ENCODE measurements around the gene BABAM2. TPM values are rescaled to one million over a fixed set of nuclear protein-coding genes. Genes with fewer than 3 reads are reported as not detected.
A peak's percentile ranks its signal among the peaks of the same experiment; 100 is the strongest.

Gene BABAM2
- total and polyA plus RNA-seq, 7 donors = 22.9 to 52.3 (median 25.2) TPM

DNA sequence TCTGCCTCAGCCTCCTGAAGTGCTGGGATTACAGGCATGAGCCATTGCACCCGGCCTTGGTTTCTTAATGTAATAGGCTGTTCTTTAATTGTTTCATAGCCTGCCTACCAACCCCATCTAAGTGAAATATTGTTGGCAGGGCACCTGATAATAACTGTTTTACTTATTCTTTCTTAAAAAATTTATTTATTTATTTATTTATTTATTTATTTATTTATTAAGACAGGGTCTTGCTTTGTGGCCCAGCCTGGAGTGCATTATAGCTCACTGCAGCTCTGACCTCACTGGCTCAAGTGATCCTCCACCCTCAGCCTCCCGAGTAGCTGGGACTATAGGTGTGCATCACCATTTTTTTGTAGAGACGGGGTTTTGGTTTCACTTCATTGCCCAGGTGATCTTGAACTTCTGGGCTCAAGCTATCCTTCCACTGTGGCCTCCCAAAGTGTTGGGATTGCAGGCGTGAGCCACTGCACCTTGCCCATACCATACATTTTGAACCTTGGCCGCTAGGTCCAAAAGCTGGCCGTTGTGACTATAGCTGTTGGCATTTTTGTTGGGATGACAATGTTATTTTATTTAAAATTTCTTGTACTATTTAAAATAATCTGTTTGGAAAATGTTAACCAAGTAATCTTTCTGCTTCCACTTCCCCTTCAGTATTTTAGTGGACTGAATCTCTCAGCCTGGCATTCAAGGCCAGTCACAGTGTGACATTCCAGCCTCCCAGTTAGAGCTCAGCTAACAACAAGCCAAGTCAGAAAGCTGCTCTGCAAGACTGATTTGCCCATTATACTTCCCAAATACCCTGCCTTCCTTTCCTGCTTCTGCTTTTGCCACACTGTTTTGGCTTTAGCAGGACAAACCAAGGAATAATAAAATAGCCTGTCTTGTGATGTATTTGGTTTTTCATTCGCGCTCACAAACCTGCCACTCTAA, 52.4 kb downstream of the BABAM2 start:
- H3K27ac ChIP-seq = no peak overlapping the region
- no peaks in the 10 kb centered on the region for H3K27me3 ChIP-seq
- intact Hi-C loops (cut with DNase I) = no loop called here
- H3K4me1 ChIP-seq = peaks cover 0 to 7% (median 2%) of the 10 kb centered on the region in 4 donors
- DNase-seq = no peak
- WGBS, 2 donors = 95 to 96% methylated on average over 8 of the region's 8 CpGs
- no peaks in the 10 kb centered on the region for H3K36me3 ChIP-seq
- no peak overlapping the region for H3K4me3 ChIP-seq
- no peaks in the 10 kb centered on the region for H3K9me3 ChIP-seq
- TF ChIP-seq POLR2A (IDR thresholded peaks at IDR 0.05) = no peak

DNA sequence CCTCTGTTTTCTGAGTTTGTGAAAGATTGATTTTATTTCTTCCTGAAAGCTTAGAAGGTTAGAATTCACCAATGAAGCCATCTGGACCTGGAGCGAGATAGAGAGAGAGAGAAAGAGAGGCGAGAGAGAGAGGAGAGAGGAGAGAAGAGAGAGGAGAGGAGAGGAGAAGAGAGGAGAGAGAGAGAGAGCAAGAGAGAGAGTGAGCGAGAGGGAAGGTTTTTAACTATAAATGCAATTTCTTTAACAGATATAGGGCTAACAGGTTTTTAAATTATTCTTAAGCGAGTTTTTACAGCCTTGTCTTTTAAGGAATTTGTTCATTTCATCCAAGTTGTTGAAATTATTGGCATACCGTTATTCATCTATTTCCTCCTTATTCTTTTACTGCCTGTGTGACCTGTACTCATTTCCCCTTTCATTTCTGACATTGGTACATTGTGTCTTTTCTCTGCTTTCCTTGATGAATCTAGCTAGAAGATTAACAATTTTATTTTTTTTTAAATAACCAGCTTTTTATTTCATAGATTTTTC, 56.1 kb downstream of the BABAM2 start:
- no peak overlapping the region for H3K4me3 ChIP-seq
- WGBS, 2 donors = 57 to 64% methylated on average over 5 of the region's 5 CpGs
- no peak overlapping the region for H3K27ac ChIP-seq
- no peak for DNase-seq
- no peaks in the 10 kb centered on the region for H3K27me3 ChIP-seq
- intact Hi-C loops (cut with DNase I) = no loop called here
- H3K36me3 ChIP-seq = no peaks in the 10 kb centered on the region
- TF ChIP-seq POLR2A (IDR thresholded peaks at IDR 0.05) (no peak), POLR2AphosphoS5 (IDR thresholded peaks at IDR 0.05) (no peak), EP300 (IDR thresholded peaks at IDR 0.05) (no peak), CTCF (IDR thresholded peaks at IDR 0.05) (no peak)
- no peaks in the 10 kb centered on the region for H3K9me3 ChIP-seq
- peaks cover 0 to 7% (median 0%) of the 10 kb centered on the region in 4 donors for H3K4me1 ChIP-seq

- no peak overlapping the region for H3K4me3 ChIP-seq
- H3K9me3 ChIP-seq = no peaks in the 10 kb centered on the region
- H3K27me3 ChIP-seq = no peaks in the 10 kb centered on the region
- WGBS, 2 donors = 95 to 99% methylated on average over 1 of the region's 1 CpG
- intact Hi-C loops (cut with DNase I) = no loop called here
- no peaks in the 10 kb centered on the region for H3K36me3 ChIP-seq
- no peak overlapping the region for H3K27ac ChIP-seq
- DNase-seq = no peak
- TF ChIP-seq EP300 (IDR thresholded peaks at IDR 0.05) (no peak), CTCF (IDR thresholded peaks at IDR 0.05) (no peak), POLR2AphosphoS5 (IDR thresholded peaks at IDR 0.05) (no peak), POLR2A (IDR thresholded peaks at IDR 0.05) (no peak)
- H3K4me1 ChIP-seq = peaks cover 0 to 31% (median 26%) of the 10 kb centered on the region in 4 donors
Observed at GRCh38 chr2:27952070-27952469, 61.5 kb downstream of the BABAM2 start.

GRCh38 chr2:27953077-27953476, 62.5 kb downstream of the BABAM2 start:
- H3K36me3 ChIP-seq = no peaks in the 10 kb centered on the region
- H3K9me3 ChIP-seq = no peaks in the 10 kb centered on the region
- no peak for DNase-seq
- intact Hi-C loops (cut with DNase I) = no loop called here
- no peak overlapping the region for H3K4me3 ChIP-seq
- WGBS, 2 donors = 96% methylated on average over 4 of the region's 4 CpGs
- TF ChIP-seq EP300 (IDR thresholded peaks at IDR 0.05) = no peak
- no peak for TF ChIP-seq CTCF (IDR thresholded peaks at IDR 0.05)
- no peak for TF ChIP-seq POLR2AphosphoS5 (IDR thresholded peaks at IDR 0.05)
- no peak for TF ChIP-seq POLR2A (IDR thresholded peaks at IDR 0.05)
- H3K4me1 ChIP-seq = peaks cover 0 to 37% (median 26%) of the 10 kb centered on the region in 4 donors
- H3K27me3 ChIP-seq = no peaks in the 10 kb centered on the region
- no peak overlapping the region for H3K27ac ChIP-seq

DNA sequence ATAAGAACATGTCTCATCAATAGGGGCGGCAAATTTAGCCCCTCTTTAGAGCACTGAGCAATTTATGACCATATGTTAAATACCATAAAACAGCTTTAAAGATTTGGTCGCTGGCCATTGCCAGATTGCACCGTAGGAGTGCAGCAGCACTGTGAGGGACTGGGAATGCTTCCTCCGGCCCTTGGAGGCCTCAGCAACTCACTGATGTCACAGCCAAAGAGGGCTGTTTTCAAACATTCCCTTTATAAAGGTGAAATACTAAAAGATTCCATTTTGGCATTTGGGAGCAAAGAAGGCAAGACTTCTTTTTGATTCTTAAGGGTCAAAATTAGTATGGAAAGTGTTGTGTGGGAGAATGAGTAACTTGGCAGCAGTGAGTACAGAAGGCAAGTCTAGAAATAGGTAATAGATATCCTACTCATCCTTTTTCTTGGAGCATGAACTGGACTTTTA, 63.7 kb downstream of the BABAM2 start:
- H3K27ac ChIP-seq = peak overlapping the region; percentile 47 to 73 (median 66)
- no peaks in the 10 kb centered on the region for H3K36me3 ChIP-seq
- no peak for DNase-seq
- 12 to 51% methylated on average over 4 of the region's 4 CpGs for whole genome bisulfite sequencing, 2 donors
- no peaks in the 10 kb centered on the region for H3K27me3 ChIP-seq
- TF ChIP-seq CTCF (IDR thresholded peaks at IDR 0.05) (no peak), POLR2A (IDR thresholded peaks at IDR 0.05) (no peak), POLR2AphosphoS5 (IDR thresholded peaks at IDR 0.05) (no peak), EP300 (IDR thresholded peaks at IDR 0.05) (no peak)
- peaks cover 0 to 43% (median 28%) of the 10 kb centered on the region in 4 donors for H3K4me1 ChIP-seq
- H3K4me3 ChIP-seq = no peak overlapping the region
- no peaks in the 10 kb centered on the region for H3K9me3 ChIP-seq
- intact Hi-C loops (cut with DNase I) = no loop called here

Data from sigmoid colon (tissue), 7 donors.